A673 (cell line): ENCODE results near the gene GOLGA7B. TPM values are rescaled to one million over a fixed set of nuclear protein-coding genes. Genes with fewer than 3 reads are reported as not detected.

Experiments
- BruUV-seq: library from RNA; stranded (reverse); fragments of 400-500 nt; replicated peaks from 2 replicates; lab custom pipeline; 2021; lab: Mats Ljungman, UMichigan
- CTCF ChIA-PET: fragments of 300-600 bp; sonication (Branson Sonifier 250); formaldehyde crosslinking; loops from one replicate; lab custom pipeline; 2022; ENCODE audit warnings: antibody characterized with exemption; lab: Charles Lee
- POLR2A ChIA-PET: fragments of 300-600 bp; sonication (Branson Sonifier 250); formaldehyde crosslinking; loops from one replicate; lab custom pipeline; 2022; ENCODE audit warnings: antibody characterized with exemption; ENCODE audit not compliant: low non-redundant PET; lab: Charles Lee
- DNase-seq: peaks from one replicate; pipeline ENCODE4 v3.0.0-alpha.2; 2015; ENCODE audit warnings: low spot score
- H3K27ac ChIP-seq: fragments of 200-600 bp; sonication (generic); 2 replicates; pipeline ENCODE4 v1.5.1; 2016; ENCODE audit warnings: mixed run types, low read depth, mild to moderate bottlenecking, mixed read lengths, antibody characterized with exemption, low read length; ENCODE audit not compliant: poor library complexity, severe bottlenecking
- H3K27me3 ChIP-seq: fragments of 200-600 bp; sonication (generic); replicated peaks from 2 replicates; pipeline ENCODE4 v1.6.1; 2017; ENCODE audit warnings: mixed run types, low read depth, mild to moderate bottlenecking, mixed read lengths, antibody characterized with exemption, low read length; ENCODE audit not compliant: insufficient read depth, poor library complexity
- H3K36me3 ChIP-seq: fragments of 200-600 bp; sonication (generic); 2 replicates; pipeline ENCODE4 v1.6.1; 2016; ENCODE audit warnings: mixed run types, mild to moderate bottlenecking, mixed read lengths, antibody characterized with exemption, low read length; ENCODE audit not compliant: insufficient read depth, poor library complexity, severe bottlenecking
- H3K4me1 ChIP-seq: fragments of 200-600 bp; sonication (generic); 2 replicates; pipeline ENCODE4 v1.6.1; 2017; ENCODE audit warnings: mixed run types, mild to moderate bottlenecking, mixed read lengths, antibody characterized with exemption, low read length; ENCODE audit not compliant: insufficient read depth, poor library complexity, severe bottlenecking
- H3K4me3 ChIP-seq: fragments of 200-600 bp; sonication (generic); 2 replicates; pipeline ENCODE4 v1.5.1; 2016; ENCODE audit warnings: low read depth, mixed run types, mild to moderate bottlenecking, mixed read lengths, low read length; ENCODE audit not compliant: poor library complexity, severe bottlenecking
- H3K9me3 ChIP-seq: fragments of 200-600 bp; sonication (generic); 2 replicates; pipeline ENCODE4 v1.6.1; 2016; ENCODE audit warnings: mixed run types, low read depth, mild to moderate bottlenecking, mixed read lengths, antibody characterized with exemption, low read length; ENCODE audit not compliant: poor library complexity, severe bottlenecking
- EZH2 ChIP-seq: fragments of 200-600 bp; sonication (generic); IDR thresholded peaks from 2 replicates; pipeline ENCODE4 v1.6.1; 2017; ENCODE audit warnings: borderline replicate concordance, low read depth, mild to moderate bottlenecking, mixed read lengths, antibody characterized with exemption, low read length; ENCODE audit not compliant: poor library complexity, severe bottlenecking
- intact Hi-C: fragments of 100-400 bp; cut with micrococcal nuclease; formaldehyde crosslinking; loops from one replicate; pipeline ENCODE4 v1.10.0; 2022; ENCODE audit not compliant: unreplicated experiment
- total RNA-seq: library from RNA; stranded (reverse); gene quantifications from 2 replicates; pipeline ENCODE4 v1.2.3, GENCODE V29; 2021
- TF ChIP-seq, protein P1 (sequence below): fragments of 300-800, 200-600 bp; sonication (generic); conservative IDR thresholded peaks from 2 replicates; pipeline ENCODE4 v1.5.1; 2017; ENCODE audit warnings: low read depth, mild to moderate bottlenecking, antibody characterized with exemption, low read length, moderate library complexity, mixed read lengths

GOLGA7B gene
- total RNA-seq, 1 experiment from 2014 or later, result 0.64 TPM

DNA sequence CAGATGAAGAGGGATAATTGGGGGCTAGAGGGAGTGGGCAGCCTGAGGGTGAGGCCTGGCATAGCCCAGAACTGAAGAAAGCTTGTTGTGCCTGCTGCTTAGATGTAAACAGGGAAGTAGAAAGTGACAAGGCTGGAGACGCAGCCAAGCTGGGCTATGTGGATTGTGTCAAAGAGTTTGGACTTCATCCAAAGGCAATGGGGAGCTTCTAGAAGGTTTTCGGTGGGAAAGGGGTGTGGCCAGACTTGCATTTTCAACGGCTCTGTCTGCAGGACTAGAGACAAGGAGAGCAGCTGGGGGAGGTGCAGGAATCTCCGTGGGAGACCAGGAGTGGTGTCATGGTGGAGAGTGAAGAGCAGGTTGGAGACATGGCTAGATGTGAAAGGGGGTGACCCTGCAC, 48.8 kb downstream of the GOLGA7B start:
- Histone ChIP-seq H3K36me3 (no peaks in the 10 kb centered on the region), H3K9me3 (no peaks in the 10 kb centered on the region), H3K27ac (no peak overlapping the region), H3K4me3 (no peak overlapping the region), H3K4me1 (no peaks in the 10 kb centered on the region), H3K27me3 (no peaks in the 10 kb centered on the region)
- DNase-seq, result peak; percentile 26
- intact Hi-C loops, result no loop called here
- POLR2A ChIA-PET, result no interaction called here
- CTCF ChIA-PET, result no interaction called here
- no TSS peak for BruUV-seq
- TF ChIP-seq, protein P1, sequence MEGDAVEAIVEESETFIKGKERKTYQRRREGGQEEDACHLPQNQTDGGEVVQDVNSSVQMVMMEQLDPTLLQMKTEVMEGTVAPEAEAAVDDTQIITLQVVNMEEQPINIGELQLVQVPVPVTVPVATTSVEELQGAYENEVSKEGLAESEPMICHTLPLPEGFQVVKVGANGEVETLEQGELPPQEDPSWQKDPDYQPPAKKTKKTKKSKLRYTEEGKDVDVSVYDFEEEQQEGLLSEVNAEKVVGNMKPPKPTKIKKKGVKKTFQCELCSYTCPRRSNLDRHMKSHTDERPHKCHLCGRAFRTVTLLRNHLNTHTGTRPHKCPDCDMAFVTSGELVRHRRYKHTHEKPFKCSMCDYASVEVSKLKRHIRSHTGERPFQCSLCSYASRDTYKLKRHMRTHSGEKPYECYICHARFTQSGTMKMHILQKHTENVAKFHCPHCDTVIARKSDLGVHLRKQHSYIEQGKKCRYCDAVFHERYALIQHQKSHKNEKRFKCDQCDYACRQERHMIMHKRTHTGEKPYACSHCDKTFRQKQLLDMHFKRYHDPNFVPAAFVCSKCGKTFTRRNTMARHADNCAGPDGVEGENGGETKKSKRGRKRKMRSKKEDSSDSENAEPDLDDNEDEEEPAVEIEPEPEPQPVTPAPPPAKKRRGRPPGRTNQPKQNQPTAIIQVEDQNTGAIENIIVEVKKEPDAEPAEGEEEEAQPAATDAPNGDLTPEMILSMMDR, result no peak
- no peak for TF ChIP-seq EZH2

DNA sequence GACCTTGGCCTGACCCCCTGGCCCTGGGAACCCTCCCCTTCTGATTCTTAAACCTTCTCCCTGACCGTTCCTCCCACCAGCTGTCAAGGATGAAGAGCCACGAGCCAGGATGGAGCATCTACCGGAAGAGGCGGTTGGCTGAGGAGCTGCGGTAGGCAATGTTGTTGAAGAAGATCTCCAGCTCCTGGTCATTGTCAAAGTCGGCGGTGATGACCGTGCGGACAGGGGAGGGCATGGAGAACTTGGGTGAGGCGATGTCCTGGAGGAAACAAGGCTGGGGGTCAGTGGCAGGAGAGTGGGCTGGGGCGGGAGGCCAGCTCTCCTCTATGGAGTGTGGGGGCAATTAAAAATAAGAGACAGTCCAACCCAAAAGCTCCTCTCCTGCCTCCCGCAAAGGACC, 51.7 kb downstream of the GOLGA7B start:
- intact Hi-C loops, result no loop called here
- Histone ChIP-seq H3K4me1 (no peaks in the 10 kb centered on the region), H3K27ac (no peak overlapping the region), H3K9me3 (no peaks in the 10 kb centered on the region), H3K27me3 (peaks cover under 1% of the 10 kb centered on the region), H3K4me3 (no peak overlapping the region), H3K36me3 (no peaks in the 10 kb centered on the region)
- ChIA-PET POLR2A (no interaction called here), CTCF (no interaction called here)
- no peak for DNase-seq
- TF ChIP-seq, protein P1, result no peak
- no peak for TF ChIP-seq EZH2
- BruUV-seq, result no TSS peak

DNA sequence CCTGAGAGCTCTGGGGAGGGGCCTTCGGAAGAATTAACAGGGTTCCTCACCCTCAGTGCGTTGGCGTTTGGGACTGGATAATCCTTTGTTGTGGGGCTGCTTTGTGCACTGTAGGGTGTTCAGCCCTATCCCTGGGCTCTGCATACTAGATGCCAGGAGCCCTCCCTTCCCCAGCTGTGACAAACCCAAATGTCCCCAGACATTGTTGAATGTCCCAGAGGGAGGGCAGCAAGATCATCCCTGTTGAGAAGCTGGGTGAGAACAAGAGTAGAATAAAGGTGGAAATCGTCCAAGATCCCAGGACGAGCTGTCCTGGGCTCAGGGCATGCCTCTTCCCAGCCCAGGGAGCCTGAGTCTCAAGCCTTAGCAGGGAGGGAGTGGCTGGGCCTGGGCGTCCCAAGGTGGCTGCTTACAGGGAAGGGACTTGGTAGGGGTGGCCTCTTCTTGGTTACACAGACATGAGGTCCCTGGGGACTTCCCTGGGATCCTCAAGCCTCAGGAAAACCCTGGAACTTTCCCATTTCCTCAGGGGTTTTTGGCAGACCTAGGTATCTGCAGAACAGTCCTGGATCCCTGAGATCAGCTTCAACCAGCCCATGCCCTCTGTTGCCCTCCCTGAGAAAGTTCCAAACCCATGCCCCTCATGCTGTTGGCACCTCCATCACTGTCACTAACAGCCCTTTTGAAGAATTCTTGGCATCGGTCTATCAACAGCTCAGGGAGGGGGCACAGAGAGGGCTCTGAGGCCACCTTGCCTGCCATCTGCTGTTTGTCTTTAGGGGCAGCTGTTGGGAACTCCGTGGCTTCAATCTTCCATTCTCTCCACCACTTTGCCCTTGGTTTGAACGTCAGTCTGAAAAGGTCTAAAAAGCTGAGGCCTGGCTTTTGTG, 53.7 kb downstream of the GOLGA7B start:
- intact Hi-C loops, result no loop called here
- TF ChIP-seq, protein P1, result no peak
- no peak for TF ChIP-seq EZH2
- Histone ChIP-seq H3K27ac (no peak overlapping the region), H3K4me1 (no peaks in the 10 kb centered on the region), H3K9me3 (no peaks in the 10 kb centered on the region), H3K36me3 (no peaks in the 10 kb centered on the region), H3K27me3 (peaks cover 3% of the 10 kb centered on the region), H3K4me3 (no peak overlapping the region)
- no peak for DNase-seq
- BruUV-seq, result no TSS peak
- CTCF ChIA-PET, result interaction anchor here (1.1 kb wide), 1 partner anchor 11 kb away, joined by 3 read pairs; no protein-coding TSS in a partner anchor
- POLR2A ChIA-PET, result no interaction called here
